ENCODE results near the gene C5AR2.

DNA sequence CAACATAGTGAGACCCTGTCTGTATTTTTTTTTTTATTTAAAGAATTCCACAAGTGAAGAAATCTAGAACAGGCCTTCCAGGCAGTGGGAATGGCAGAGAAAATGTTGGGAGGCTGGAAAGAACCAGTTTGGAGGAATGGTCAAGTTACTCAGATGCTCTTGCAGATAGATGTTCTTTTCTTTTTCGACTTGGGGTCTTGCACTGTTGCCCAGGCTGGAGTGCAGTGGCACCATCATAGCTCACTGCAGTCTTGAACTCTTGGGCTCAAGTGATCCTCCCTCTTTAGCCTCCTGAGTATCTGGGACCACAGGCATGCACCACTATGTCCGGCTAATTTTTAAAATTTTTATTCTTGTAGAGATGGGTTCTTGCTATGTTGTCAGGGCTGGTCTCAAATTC is 21.7 kb upstream of the C5AR2 start:
- TF ChIP-seq, protein P1, sequence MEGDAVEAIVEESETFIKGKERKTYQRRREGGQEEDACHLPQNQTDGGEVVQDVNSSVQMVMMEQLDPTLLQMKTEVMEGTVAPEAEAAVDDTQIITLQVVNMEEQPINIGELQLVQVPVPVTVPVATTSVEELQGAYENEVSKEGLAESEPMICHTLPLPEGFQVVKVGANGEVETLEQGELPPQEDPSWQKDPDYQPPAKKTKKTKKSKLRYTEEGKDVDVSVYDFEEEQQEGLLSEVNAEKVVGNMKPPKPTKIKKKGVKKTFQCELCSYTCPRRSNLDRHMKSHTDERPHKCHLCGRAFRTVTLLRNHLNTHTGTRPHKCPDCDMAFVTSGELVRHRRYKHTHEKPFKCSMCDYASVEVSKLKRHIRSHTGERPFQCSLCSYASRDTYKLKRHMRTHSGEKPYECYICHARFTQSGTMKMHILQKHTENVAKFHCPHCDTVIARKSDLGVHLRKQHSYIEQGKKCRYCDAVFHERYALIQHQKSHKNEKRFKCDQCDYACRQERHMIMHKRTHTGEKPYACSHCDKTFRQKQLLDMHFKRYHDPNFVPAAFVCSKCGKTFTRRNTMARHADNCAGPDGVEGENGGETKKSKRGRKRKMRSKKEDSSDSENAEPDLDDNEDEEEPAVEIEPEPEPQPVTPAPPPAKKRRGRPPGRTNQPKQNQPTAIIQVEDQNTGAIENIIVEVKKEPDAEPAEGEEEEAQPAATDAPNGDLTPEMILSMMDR (conservative IDR thresholded peaks at IDR 0.05), result no peak
- TF ChIP-seq ZFX (IDR thresholded peaks at IDR 0.05), result no peak
